Measurements from ENCODE around the gene C3orf20.

C3orf20 gene

DNA sequence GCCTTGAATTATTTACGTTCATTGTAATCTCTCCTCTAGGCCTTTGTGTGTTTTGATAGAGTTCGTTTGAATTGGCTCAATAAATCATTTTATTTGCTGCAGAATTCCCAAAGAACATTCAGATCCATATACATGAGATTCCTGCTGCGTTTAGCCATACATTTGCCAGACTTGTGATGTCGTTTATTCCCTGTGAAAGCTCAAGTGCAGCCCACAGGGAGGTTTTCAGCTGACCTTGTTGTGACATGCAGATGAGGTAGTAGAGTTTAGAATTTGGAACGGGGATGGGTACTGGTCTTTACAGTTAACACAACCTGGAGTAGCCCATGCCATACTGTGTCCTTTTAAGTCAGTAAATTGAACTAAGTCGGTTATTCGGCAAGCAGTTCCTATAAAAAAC, at the start of gene C3orf20:
TSS of gene C3orf20 (plus strand) at position 301 of the 400 bp plus-strand sequence. CDS start 7,573 bp downstream, outside the sequence.
- no peak for DNase-seq

GRCh38 chr3:14625443-14625842, 49.5 kb upstream of the C3orf20 start:
- no peak for DNase-seq

- DNase-seq: no peak
Measured at GRCh38 chr3:14627815-14628214, 47.1 kb upstream of the C3orf20 start.

DNA sequence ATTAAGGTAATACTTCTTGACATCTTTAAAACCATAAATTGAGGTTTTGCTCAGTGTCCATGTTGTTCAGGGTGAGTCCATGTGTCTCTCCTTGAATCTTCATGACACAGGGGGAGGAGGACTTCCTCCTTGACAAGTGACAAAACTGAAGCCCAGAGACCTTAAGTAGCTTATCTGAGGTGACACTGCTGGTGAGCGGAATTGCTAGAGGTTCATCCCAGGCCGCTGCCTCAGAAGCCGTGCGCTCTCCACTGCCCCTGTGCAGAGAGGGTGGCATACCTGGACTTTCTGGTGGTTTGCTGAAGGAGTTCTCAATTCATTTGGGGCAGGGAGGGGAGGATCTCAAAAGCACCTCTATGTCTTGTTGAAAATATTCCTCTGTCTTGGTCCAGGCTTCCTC, 46.5 kb upstream of the C3orf20 start:
- DNase-seq: no peak

GRCh38 chr3:14630404-14631100, 44.4 kb upstream of the C3orf20 start:
- DNase-seq: no peak

GRCh38 chr3:14631101-14631497, 43.8 kb upstream of the C3orf20 start:
- no peak for DNase-seq

DNA sequence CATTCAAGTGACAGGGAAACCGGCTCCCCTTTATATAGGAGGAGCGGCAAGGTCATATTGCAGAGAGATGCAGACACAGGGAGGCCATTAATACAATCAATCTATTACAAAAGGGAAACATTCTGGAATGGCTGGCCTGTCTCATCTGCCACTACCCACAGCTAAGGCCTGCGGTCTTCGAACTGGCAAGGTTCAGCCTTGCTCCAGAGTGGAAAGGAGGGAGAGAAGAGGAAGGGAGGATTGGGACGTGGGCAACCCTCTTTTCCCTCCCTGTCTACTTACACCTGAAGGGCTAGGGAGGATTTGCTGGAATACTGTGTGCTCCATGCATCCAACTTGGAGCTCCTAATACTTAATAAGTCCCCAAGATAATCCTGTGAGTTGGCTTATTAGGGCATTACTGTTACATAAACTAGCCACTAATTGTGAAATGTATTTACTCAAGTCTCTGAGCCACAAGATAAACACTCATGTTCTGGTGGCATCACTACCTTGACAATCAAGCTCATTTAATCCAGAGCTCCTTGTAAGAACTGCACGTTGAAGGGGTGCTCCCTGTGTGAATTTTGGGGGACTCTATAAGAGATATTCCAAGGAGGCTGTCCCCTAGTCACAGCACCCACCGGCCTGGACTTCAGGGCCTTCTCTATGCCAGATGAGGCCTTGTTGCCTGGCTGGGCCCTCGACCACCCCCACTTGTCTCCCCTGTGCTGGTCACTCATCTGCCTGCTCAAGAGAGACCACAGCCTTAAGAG, 43.1 kb upstream of the C3orf20 start:
- DNase-seq: no peak

DNA sequence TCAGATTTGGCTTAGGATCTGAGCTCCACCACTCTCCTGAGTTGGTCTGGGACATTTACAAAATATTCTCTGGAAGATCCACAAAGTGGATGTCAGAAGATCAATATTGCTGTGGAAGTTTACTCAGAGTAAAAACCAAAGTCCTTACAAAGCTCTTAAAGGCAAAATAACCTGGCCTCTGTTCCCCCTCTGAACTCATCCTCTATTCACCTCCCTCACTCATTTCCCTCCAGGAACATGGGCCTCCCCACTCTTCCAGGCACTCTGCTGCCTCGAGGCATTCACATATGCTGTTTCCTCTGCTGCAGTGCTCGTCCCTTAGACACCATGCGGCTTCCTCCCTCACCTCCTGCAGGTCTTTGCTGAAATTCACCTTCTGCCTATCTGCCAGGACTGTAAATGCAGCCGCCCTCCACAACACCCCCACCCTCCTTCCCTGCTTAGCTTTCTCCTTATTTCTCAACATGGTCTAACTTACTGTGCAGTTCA, 42.5 kb upstream of the C3orf20 start:
- DNase-seq: no peak

DNA sequence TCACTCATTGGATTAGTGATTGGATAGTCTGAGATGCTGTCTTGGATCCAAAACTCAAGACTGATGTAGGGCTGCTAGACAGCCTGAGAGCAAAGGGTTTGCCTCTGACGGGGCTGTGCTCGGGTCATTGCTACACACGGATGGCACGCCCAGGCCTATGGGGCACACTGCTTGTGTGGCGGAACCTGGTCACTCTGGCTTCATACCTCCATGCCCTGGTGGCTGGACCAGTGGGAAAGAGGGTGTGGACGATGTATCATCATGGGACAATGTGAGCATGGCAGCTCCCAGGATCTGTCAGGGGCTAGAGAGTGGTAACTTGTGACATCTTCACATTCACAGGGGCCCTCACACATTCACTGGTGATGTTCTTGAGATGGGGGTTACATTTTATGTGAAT, 41.5 kb upstream of the C3orf20 start:
- no peak for DNase-seq

DNA sequence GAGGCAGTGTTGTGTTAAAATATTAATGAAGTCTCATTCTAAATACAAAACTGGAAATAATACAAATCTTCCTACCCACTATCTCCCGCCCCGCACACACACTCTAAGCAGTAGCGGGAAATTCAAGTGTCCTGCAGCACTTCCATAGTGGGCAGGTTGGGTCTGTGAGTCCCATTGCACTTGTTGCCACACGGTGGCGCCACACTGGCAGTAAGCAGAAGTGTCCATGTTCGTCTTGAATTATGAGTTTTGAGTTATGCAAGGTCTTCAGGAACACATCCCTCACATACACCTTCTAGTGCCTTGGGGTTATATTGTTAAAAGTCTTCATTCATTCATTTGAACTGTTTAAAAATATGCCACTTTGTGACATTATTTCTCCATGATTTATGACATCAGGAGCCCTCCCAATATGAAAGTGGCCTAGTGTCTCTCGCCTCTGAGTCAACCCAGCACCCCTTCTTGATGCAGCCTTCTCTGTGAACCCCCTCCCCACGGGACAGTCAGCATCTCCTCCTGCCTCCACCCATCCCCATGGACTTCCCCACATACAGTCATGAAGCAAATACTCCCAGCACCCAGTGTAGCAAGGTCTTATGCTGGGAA, 41.0 kb upstream of the C3orf20 start:
- peak; percentile 56 for DNase-seq

DNA sequence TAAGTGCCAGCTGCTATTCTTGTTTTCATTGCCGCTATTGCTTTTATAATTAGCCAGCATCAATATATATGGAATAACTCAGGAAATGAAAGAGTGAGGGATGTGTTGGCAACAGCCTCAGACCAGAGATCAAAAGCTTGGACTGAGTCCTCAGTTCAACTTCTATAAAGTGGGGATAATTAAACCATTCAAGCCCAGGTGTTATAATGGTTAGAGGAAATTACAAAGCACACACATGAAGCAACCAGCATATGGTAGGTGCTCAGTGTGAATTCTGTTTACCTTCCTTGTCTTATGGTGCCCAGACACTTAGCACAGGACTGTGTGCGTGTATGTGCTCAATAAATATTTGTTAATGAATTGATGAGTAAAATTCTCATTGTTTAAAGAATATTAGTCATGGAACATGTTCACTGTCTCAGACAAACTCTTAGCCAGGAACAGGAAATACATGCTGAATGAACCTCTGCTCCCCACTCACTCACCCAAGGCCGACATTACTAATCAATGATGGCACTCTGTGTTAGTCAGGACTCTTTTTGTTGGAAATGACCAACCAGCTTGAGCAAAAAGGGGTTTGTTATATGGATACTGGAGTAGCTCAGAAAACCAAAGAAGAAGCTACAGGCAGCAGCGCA, 40.1 kb upstream of the C3orf20 start:
- no peak for DNase-seq

DNA sequence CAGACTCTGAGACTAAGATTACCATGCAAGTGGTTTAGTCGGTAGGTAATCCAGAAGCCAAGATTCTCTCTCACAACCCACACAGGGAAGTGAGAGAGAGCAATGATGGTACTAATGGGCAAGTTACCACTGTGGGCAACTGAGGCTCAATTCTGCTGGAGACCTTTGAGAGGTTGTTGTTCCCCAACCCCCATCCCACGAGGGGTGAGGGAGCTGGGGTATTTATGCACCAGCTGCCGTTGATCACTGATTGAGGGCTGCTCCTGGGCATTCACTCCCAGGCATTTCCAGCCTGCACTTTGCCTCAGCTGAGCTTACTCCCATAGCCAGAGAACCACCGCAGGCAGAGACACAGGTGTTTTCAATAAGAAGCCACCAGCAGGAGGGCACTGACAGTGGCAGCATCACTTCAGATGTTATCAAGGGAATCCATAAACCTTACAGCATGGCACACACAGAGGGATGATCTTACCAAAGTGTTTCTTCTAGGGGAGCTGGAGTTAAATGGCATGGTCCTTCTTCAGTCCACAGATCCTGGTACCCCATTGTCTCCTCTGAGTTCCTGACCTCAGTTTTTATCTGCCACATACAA, 38.3 kb upstream of the C3orf20 start:
- no peak for DNase-seq

DNA sequence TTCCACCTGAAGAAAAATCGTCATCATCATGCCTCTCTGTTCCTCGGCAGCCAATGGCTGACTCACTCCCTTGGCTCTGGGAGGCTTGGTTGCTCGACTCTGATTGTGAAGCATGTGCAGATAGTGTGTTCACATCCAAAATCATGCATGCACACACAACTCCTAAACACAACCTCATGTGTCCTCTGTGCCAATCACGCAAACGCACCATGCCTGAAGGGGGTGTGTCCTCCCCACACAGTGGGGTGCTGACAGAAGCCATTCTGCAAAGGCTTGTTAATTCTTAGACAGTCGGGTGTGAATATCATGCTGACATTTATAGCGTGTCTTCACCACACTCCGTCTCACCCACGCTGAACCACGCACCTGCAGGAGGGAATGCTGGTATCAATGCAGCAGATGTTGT, 34.8 kb upstream of the C3orf20 start:
- no peak for DNase-seq

DNA sequence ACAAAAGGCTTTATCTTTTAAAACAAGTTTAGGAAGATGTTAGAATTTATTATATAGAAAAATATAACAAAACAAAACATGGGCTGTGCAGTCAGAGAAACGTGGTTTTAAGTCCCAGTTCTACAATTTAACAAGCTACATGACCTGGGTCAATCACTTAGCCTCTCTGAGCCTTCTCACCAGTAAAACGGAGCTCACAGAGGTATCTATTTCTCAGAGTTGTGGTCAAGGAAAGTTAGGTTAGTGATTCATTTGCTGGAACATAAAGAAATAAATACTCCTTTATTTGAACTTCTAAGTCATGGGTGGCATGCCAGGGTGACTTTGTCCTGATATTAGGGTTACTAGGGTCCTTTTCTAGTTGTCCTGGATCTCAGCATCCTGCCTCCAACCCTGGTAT, 34.2 kb upstream of the C3orf20 start:
- DNase-seq: no peak

- no peak for DNase-seq
Measured at GRCh38 chr3:14641346-14641745, 33.6 kb upstream of the C3orf20 start.

GRCh38 chr3:14645453-14645852, 29.5 kb upstream of the C3orf20 start:
- DNase-seq: no peak

DNA sequence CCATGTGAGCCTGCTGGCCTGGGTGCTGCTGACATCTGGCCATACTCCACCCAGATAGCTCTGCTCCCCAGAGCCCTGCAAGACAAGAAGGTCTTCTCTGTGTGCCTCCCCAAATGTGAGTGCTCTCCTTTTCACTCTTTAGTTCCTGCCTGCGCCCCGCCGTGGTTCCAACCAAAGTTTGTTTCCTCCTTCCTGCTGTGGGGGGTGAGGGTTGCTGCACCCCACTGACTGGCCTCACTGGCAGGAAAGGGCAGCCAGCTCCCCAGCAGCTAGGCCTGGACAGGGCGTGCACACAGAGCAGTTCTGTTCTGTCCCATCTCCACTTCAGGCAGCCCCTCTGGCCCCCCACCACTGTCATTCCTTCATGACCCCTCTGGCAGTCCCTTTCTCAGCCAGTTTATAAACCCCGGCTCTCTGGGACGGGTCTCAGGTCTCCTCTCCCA, 28.8 kb upstream of the C3orf20 start:
- DNase-seq: no peak

DNA sequence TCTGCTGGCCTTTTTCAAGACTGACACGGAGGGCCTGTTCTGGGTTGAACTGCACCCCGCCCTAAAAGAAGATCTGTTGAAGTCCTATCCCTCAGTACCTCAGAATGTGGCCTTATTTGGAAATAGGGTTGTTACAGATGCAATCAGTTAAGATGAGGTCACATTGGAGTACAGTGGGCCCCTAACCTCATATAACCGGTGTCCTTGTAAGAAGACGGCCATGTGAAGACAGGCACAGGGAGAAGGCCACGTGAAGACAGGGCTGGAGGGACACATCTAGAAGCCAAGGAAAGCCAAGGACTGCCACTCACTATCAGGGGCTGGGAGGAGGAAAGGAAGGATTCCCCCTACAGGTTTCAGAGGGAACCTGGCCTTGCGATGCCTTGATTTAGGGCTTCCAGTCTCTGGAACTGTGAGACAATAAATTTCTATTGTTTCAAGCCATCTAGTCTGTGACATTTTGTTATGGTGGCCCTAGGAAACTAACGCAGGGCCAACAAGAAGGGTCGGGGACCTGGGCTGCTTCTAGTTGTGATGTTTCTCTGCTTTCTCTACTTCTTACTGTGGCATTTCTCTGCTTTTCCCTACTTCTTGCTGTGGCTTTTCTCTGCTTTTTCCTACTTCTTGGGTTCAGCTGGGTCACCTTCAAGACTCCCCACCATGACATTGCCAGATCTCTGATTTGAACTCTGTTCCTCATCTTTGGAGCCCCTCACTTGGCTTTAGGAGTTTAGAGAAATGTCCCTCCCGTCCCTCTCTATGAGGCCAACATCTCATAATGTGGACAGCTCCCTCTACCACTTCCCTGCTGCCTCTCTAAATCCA, 28.1 kb upstream of the C3orf20 start:
- no peak for DNase-seq

DNA sequence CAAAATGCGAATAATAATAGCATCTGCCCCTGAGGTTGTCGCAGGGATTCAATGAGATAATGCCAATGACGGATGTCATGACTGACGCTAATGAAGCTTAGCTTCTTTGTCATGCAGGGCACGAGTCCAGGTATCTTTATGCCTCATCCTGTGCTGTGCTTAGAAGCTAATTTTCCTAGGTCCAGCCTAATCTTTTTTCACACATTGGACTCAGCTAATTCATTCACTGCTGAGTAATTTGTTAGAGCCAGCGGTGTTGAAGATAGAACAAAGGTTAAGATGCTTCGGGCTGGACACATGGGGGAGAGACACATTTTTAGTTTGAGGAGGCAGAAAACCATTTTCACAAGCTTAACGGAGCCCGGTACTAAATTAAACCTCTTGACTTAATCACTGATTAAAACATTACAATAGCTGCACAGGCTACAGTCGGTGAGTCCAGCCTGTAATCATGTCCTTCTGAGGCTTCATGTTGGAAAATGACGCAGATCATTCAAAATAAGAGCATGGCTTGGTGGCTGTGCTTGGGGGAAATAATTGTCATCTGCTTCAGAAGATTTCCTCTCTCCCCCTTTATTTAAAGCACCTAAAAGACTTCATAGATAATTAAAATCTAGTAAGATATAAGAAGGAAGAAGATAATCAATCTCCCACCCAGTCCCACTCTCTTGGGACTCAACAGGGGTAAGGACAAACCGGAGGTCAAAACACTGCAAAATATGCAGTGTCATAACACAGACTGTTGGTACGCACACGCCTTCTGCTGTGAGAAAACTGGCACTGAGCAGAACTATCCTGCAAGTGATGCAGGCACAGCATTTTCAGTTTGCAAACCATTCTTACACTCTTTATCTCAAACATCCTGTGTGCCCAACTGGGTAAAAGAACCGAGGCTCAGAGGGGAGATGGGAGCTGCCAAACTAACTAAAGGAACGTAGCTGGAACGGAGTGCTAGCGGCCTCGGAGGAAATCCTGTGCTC, 26.7 kb upstream of the C3orf20 start:
- no peak for DNase-seq

- DNase-seq: no peak
Measured at GRCh38 chr3:14649466-14649865, 25.5 kb upstream of the C3orf20 start.

GRCh38 chr3:14650193-14650592, 24.7 kb upstream of the C3orf20 start:
- no peak for DNase-seq

Measured in CD4-positive, alpha-beta T cell treated with Interferon gamma for 1 hour (primary cell).